Psoas muscle (tissue), 8 donors: ENCODE data around the gene HEXA. TPM values are rescaled to one million over a fixed set of nuclear protein-coding genes. Genes with fewer than 3 reads are reported as not detected.
"Not testable (repeated sequence)": the region's sequence is repeated elsewhere in the genome, so short reads cannot be mapped to it uniquely, and the experiment has no call there.

Source experiments
- ATAC-seq, 4 donors: fragments of 200-7000 bp; cut with Tn5 transposase; one replicate each; pipeline ENCODE4 v1.9.1; 2020; ENCODE audit warnings: moderate library complexity in 3 of 4, mild to moderate bottlenecking in 2 of 4
- DNase-seq, 2 donors: peaks; one replicate each; pipeline ENCODE4 v3.0.0-alpha.2; 2020
- H3K27ac ChIP-seq: fragments of 200-600 bp; one replicate; pipeline ENCODE4 v1.8.0; 2022
- H3K27me3 ChIP-seq, 3 donors: fragments of 200-600 bp in 1 of 3; one replicate each; pipeline versions ENCODE4 v1.6.1 to v1.8.0; 2013 to 2022; ENCODE audit warnings: low read length in 2 of 3, mild to moderate bottlenecking in 2 of 3, moderate library complexity in 1 of 3; ENCODE audit not compliant: insufficient read depth in 3 of 3
- H3K36me3 ChIP-seq, 2 donors: fragments of 200-600 bp in 1 of 2; one replicate each; pipeline versions ENCODE4 v1.6.1 to v1.8.0; 2013 to 2022; ENCODE audit warnings: low read depth in 1 of 2, mild to moderate bottlenecking in 1 of 2, moderate library complexity in 1 of 2; ENCODE audit not compliant: insufficient read depth in 1 of 2
- H3K4me1 ChIP-seq: fragments of 200-600 bp; one replicate; pipeline ENCODE4 v1.8.0; 2022
- H3K4me3 ChIP-seq: fragments of 200-600 bp; one replicate; pipeline ENCODE4 v1.8.0; 2022; ENCODE audit warnings: mild to moderate bottlenecking
- H3K9me3 ChIP-seq: fragments of 200-600 bp; one replicate; pipeline ENCODE4 v1.8.0; 2022
- WGBS, 3 donors: extraction: QIAGEN DNeasy Blood & Tissue Kit; methylation state at CpG; one replicate each; pipeline versions ENCODE4 v1.1.6 to v1.1.7; 2013; 5-methylcytosine and 5-hydroxymethylcytosine counted together
- intact Hi-C, 2 donors: fragments of 100-400 bp; cut with DNase I; formaldehyde crosslinking; loops; one replicate each; pipeline versions ENCODE4 v1.11.0 to v1.14.2; 2022
- polyA plus RNA-seq, 3 donors: library from polyadenylated mRNA; stranded (reverse); fragments of 200-250 nt; gene quantifications; one replicate each; pipeline ENCODE4 v1.2.3, GENCODE V29; 2013
- total RNA-seq, 4 donors: library from RNA; stranded (reverse); fragmentation: NEBNext Ultra II Directional in 2 of 4; extraction: Animal tissue kit (Norgen Biotek cat#: 25700) in 2 of 4; gene quantifications; one replicate each; pipeline versions ENCODE4 v1.2.1 to v1.2.4, GENCODE V29; 2021 to 2023
- TF ChIP-seq, protein P1 (sequence below): fragments of 200-600 bp; IDR thresholded peaks from one replicate; pipeline ENCODE4 v1.8.0; 2022; ENCODE audit warnings: antibody characterized with exemption
- donor health status: healthy with polysubstance abuse.
- donor health status: DM: no; HTN: no; CAD: no; lungs with moderate emphysema.
- donor health status: Bipolar disorder and iron deficiency.
- donor health status: healthy.
- donor health status: DM: yes; HTN: yes; CAD: no.
- donor health status: DM: no; HTN: no; CAD: no.
- donor health status: DM: no; HTN: no; CAD: no.
- donor health status: DM: yes; HTN: yes; CAD: no.

Gene HEXA
- total and polyA plus RNA-seq, 7 donors: 32.1 to 55.4 (median 47.3) TPM

DNA sequence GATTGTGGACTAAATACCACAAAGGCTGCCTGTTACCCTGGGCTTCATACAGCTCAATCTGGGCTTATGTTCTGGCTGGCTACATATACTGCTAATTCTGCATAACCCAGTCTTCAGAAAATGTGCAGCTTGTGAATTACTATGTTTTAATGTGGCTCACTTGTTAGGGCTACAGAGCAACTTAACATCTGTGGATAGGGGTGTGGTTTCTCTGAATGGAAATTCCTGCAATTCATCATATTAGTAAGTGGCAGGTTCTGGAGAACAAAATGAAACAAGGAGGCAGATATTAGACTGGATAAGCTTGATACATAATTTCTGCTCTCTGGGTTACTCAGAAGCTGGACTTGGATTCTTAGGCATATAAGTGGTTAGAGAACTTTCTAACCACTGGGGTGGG lies 29.0 kb upstream of the HEXA start:
- Histone ChIP-seq H3K4me1 (no peaks in the 10 kb centered on the region), H3K9me3 (no peaks in the 10 kb centered on the region), H3K27me3 (peaks cover 0 to 22% (median 3%) of the 10 kb centered on the region in 3 donors), H3K36me3 (no peaks in the 10 kb centered on the region), H3K4me3 (no peak overlapping the region), H3K27ac (no peak overlapping the region)
- ATAC-seq (no peak), DNase-seq (no peak)
- TF ChIP-seq, protein P1, sequence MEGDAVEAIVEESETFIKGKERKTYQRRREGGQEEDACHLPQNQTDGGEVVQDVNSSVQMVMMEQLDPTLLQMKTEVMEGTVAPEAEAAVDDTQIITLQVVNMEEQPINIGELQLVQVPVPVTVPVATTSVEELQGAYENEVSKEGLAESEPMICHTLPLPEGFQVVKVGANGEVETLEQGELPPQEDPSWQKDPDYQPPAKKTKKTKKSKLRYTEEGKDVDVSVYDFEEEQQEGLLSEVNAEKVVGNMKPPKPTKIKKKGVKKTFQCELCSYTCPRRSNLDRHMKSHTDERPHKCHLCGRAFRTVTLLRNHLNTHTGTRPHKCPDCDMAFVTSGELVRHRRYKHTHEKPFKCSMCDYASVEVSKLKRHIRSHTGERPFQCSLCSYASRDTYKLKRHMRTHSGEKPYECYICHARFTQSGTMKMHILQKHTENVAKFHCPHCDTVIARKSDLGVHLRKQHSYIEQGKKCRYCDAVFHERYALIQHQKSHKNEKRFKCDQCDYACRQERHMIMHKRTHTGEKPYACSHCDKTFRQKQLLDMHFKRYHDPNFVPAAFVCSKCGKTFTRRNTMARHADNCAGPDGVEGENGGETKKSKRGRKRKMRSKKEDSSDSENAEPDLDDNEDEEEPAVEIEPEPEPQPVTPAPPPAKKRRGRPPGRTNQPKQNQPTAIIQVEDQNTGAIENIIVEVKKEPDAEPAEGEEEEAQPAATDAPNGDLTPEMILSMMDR: no peak
- intact Hi-C loops: no loop called here

DNA sequence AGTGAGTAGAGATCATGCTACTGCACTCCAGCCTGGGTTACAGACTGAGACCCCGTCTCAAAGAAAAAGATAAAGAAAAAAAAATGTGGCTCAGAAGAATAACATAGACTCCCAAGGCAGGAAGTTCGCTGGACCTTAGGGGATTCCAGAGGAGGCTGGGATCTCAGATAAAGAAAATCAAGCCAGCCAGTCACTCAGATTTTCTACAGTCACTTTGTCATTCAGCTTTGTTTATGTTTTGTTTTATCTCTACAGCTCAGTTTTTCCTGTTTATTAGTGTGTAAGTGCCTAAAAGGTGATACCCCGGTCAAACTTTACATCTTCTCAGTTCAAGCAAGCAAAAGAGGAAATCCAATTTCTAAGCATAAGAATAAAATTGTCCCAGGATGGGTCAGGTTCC lies 28.5 kb upstream of the HEXA start:
- DNase-seq (no peak), ATAC-seq (no peak)
- Histone ChIP-seq H3K27me3 (peaks cover 0 to 22% (median 3%) of the 10 kb centered on the region in 3 donors), H3K27ac (no peak overlapping the region), H3K4me1 (no peaks in the 10 kb centered on the region), H3K9me3 (no peaks in the 10 kb centered on the region), H3K4me3 (no peak overlapping the region), H3K36me3 (no peaks in the 10 kb centered on the region)
- TF ChIP-seq, protein P1: no peak
- 40 to 53% (median 49%) methylated on average over 3 of the region's 3 CpGs for WGBS, 3 donors
- intact Hi-C loops: no loop called here

DNA sequence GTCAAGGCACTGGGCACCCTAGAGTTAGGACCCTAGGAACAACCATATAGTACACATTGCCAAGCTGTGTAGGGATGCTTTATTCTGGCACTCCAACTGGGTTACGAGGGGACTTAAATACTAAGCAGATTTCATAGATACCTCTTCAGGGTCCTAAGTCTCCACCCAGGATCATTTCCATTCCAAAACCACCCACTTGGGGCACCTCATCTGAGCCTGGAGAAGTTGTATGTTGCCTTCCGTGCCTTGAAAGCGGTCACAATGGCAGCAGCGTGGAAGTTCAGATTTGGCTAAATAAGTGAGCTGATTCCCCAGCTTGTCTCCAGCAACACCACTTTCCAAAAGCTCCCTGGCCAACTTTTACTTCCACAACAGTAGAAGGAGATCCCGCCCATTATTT lies 26.9 kb upstream of the HEXA start:
- H3K4me3 ChIP-seq: no peak overlapping the region
- H3K27ac ChIP-seq: no peak overlapping the region
- WGBS, 3 donors: 62 to 65% (median 62%) methylated on average over 5 of the region's 5 CpGs
- intact Hi-C loops: no loop called here
- H3K4me1 ChIP-seq: no peaks in the 10 kb centered on the region
- H3K36me3 ChIP-seq: no peaks in the 10 kb centered on the region
- TF ChIP-seq, protein P1: no peak
- no peaks in the 10 kb centered on the region for H3K9me3 ChIP-seq
- ATAC-seq (no peak), DNase-seq (no peak)
- peaks cover 0 to 22% (median 3%) of the 10 kb centered on the region in 3 donors for H3K27me3 ChIP-seq

DNA sequence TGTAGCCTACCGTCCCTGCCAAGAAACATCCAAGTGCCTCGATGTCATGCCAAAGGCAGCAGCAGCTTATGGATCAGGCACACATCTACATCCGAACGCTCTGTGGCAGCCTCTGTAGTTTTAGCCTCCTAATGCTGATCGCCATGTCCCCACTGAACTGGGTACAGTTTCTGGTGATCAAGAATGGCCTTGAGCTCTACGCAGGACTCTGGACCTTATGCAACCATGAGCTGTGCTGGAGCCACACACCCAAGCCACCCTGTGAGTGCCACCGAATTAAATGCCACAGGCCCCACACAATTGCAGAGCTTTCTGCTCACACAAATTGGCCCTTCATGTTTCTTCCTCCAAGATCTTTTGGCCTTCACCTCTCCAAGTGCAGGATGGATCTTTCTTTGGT lies 22.8 kb upstream of the HEXA start:
- H3K4me3 ChIP-seq: no peak overlapping the region
- H3K27me3 ChIP-seq: peaks cover 0 to 6% (median 0%) of the 10 kb centered on the region in 3 donors
- no peaks in the 10 kb centered on the region for H3K36me3 ChIP-seq
- H3K27ac ChIP-seq: no peak overlapping the region
- intact Hi-C loops: no loop called here
- ATAC-seq (no peak), DNase-seq (no peak)
- TF ChIP-seq, protein P1: no peak
- 76 to 83% (median 82%) methylated on average over 7 of the region's 7 CpGs for WGBS, 3 donors
- no peaks in the 10 kb centered on the region for H3K9me3 ChIP-seq
- H3K4me1 ChIP-seq: no peaks in the 10 kb centered on the region

DNA sequence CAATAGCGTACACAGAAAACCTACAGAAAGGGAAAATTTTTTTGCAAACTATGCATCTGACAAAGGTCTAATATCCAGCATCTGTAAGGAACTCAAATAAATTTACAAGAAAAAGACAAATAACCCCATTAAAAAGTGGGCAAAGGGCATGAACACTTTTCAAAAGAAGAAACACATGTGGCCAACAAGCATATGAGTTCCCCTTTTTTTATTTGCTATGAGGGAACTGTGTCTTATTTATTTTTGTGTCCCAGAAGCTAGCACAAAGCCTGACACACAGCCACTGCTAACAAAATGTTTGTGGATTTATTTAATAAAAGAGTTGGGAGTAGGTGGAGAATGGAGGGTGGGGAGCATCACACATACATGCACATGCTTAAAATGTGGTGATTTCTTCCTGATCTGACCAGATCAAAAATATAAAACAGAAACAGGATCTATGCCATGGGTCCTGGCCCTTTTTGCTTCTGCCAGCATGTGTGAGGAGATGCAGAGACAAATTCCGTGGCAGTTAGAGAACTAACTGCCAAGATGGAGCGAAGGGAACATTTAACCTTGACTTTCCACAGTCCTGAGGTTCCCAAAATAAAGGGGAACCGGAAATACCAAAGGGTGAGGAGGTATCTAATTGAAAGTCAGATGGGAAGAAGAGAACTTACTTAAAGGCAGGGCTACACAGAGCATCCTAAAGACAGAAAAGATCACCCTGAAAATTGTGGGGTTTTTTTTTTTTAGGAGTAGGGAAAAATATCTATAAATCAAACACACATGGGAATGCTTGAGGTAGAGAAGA lies 22.2 kb upstream of the HEXA start, which contains the start of gene TMEM202:
TSS of gene TMEM202 (plus strand) at position 510 of the 793 bp plus-strand sequence. CDS start at position 532, 22 bp downstream.
- Histone ChIP-seq H3K36me3 (no peaks in the 10 kb centered on the region), H3K4me1 (no peaks in the 10 kb centered on the region), H3K4me3 (no peak within 1 kb of the TSS), H3K9me3 (no peaks in the 10 kb centered on the region), H3K27ac (no peak within 1 kb of the TSS), H3K27me3 (peaks cover 0 to 6% (median 0%) of the 10 kb centered on the region in 3 donors)
- WGBS, 3 donors: 71 to 78% (median 74%) methylated on average over 4 of the region's 4 CpGs
- intact Hi-C loops: no loop called here
- TF ChIP-seq, protein P1: no peak
- DNase-seq: no peak
- no peak for ATAC-seq

DNA sequence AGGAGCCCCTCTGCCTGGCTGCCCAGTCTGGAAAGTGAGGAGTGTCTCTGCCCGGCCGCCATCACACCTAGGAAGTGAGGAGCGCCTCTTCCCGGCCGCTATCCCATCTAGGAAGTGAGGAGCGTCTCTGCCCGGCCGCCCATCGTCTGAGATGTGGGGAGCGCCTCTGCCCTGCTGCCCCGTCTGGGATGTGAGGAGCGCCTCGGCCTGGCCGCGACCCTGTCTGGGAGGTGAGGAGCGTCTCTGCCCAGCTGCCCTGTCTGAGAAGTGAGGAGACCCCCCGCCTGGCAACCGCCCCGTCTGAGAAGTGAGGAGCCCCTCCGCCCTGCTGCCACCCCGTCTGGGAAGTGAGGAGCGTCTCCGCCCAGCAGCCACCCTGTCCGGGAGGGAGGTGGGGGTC lies 20.5 kb upstream of the HEXA start:
- ATAC-seq, H3K4me3 ChIP-seq, H3K9me3 ChIP-seq, H3K27me3 ChIP-seq, intact Hi-C loops, H3K4me1 ChIP-seq, H3K36me3 ChIP-seq, H3K27ac ChIP-seq, DNase-seq: not testable (repeated sequence)
- 92 to 98% (median 97%) methylated on average over 11 to 19 of the region's 24 CpGs for WGBS, 3 donors
